ENCODE measurements around the gene OR6K6.

Gene OR6K6, protein sequence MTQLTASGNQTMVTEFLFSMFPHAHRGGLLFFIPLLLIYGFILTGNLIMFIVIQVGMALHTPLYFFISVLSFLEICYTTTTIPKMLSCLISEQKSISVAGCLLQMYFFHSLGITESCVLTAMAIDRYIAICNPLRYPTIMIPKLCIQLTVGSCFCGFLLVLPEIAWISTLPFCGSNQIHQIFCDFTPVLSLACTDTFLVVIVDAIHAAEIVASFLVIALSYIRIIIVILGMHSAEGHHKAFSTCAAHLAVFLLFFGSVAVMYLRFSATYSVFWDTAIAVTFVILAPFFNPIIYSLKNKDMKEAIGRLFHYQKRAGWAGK

GRCh38 chr1:158754420-158754819 is at the start of gene OR6K6:
Gene OR6K6, plus strand, starts transcription at chr1:158754720. Its CDS starts 168 bp downstream, at chr1:158754888.
- DNase-seq, result no peak

- no peak for DNase-seq
Measured at GRCh38 chr1:158706096-158706495, 48.4 kb upstream of the OR6K6 start.

- DNase-seq, result no peak
Measured at GRCh38 chr1:158711098-158711497, 43.4 kb upstream of the OR6K6 start.

DNA sequence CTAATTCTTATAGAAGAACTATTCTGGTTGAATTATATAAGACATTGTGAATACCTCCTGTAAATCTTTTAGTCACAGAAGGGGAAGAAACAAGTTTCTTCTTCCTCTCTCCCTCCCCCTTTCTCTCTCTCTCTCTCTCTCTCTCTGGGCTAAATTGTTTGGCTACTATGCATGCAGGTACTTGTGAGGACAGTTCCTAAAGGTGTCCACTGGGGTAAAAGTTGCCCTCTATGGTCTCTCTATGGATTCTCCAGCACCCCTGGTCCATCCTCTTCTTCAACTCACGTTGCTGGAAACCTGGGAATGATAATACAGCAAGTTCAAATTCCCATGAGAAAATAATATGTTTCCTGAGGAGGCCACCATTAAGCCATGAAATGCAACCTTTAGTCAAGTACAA is 39.8 kb upstream of the OR6K6 start:
- DNase-seq, result no peak

DNA sequence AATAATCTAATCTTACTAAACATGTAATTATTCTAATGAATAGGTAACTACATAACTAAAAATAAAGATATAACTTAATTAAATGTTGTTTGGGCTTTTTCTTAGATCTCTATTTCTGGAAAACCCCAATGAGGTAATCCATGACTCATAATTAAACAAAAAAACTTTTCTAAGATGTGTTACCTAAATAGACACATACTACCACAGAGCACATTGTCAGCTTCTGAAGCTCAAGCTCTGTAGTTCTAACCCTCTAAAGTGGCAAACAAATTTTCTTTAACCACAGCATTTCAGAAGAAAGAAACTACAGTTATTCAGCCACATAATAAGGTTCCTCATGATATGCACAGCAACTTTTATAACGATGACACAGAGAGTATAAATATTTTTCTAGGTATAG is 38.2 kb upstream of the OR6K6 start:
- DNase-seq, result no peak

GRCh38 chr1:158717344-158717743 is 37.2 kb upstream of the OR6K6 start:
- no peak for DNase-seq

- no peak for DNase-seq
Measured at GRCh38 chr1:158719664-158720063, 34.9 kb upstream of the OR6K6 start.

- DNase-seq, result no peak
Measured at GRCh38 chr1:158720620-158721019, 33.9 kb upstream of the OR6K6 start, which contains the start of gene OR6K3. Gene OR6K3, minus strand, starts transcription at chr1:158720720. Its CDS starts 2,605 bp downstream, at chr1:158718115.

DNA sequence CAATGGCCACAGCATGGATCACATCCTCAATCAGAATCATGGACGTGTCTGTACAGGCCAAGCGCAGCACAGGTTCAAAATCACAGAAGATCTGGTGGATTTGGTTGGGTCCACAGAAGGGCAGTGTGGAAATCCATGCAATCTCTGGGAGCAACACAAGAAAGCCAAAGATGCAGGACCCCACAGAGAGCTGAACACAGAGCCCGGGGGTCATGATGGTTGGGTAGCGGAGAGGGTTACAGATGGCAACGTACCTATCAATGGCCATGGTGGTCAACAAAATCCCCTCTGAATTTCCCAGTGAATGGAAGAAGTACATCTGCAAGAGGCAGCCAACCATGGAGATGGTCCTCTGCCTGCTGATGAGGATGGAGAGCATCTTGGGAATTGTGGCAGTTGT is 30.1 kb upstream of the OR6K6 start:
- DNase-seq, result no peak

DNA sequence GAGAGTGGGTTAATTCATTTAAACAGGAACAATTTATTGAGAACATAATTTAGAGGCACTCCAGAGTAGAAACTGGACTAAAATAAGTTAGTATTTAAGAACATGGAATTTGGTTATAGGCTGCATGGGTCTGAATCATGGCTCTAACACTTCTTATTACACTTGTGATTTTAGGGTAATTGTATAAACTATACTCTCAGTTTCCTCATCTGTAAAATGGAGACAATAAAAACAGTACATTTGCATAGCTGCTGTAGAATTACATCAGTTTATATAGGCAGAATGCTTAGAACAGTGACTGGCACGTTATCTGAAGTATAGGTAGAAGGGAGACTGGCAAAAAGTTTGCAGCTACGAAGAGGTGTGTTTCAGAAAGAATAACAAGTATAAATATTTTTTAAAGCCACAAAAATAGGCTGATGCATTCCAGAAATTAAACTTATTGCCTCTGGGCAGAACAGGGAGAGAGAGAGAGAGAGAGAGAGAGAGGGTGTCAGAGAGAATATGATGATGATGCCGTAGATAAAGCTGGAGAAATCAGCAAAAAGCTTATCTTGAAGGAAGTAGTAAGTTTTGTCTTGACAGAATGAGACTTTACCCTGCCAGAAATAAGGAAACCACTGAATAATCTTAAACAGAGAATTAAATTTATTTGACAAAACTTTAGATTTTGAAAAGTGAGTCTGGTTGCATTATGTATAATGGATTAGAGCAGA is 25.9 kb upstream of the OR6K6 start:
- no peak for DNase-seq

DNA sequence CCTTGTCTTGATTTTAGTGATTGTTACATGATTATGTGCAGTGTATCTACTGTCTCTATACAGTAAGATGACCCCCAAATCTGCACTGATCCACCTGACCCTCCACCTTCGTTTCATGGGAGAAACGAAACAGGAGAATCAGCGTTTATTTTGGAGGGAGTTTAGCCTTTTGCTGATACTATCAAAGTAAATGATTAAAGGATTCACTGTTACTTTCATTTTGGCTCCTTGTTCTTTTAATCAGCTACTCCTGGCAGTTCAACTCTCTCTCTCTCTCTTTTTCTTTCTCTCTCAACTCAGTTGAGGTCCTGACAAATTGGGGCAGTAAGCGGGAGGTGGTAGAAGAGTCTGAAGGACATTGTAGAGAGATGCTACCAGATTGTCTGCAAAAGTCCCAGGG is 24.1 kb upstream of the OR6K6 start:
- DNase-seq, result no peak

GRCh38 chr1:158731707-158732106 is 22.8 kb upstream of the OR6K6 start:
- no peak for DNase-seq

DNA sequence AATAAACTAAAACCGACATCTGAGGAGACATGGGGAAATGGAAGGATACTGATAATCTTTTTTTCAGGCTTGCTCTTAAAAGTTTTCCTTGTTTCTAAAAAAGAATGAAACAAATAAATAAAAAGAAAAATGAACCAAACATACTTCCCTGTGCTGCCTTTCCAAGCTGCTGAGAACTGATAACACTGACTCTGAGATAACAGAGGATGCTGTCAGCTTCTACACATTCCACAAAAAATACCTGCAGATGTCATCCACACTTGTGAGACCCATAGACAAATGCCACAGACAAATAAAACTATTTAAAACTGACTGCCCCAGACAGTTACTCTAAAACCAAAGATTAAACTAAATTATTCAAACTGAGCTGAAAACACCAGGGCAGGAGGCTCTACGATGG is 22.0 kb upstream of the OR6K6 start:
- no peak for DNase-seq

DNA sequence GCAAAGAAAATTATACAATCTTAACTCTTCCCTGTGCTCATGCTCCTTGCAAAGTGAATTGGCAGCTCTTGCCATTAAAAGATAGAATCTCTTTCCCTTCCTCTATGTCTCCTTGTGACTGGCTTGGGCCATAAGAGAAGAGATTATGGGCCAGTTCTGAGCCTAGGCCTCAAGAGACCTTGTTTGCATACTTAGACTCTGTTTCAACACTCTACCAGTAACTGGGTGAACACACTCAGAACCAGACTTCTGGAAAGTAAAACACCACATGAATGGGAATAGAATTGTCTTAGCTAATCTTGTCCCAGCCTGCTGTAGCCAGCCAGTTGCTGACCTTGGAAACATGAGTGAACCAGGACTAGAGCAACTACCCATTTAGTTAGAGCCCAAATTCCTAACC is 18.7 kb upstream of the OR6K6 start:
- DNase-seq, result no peak

DNA sequence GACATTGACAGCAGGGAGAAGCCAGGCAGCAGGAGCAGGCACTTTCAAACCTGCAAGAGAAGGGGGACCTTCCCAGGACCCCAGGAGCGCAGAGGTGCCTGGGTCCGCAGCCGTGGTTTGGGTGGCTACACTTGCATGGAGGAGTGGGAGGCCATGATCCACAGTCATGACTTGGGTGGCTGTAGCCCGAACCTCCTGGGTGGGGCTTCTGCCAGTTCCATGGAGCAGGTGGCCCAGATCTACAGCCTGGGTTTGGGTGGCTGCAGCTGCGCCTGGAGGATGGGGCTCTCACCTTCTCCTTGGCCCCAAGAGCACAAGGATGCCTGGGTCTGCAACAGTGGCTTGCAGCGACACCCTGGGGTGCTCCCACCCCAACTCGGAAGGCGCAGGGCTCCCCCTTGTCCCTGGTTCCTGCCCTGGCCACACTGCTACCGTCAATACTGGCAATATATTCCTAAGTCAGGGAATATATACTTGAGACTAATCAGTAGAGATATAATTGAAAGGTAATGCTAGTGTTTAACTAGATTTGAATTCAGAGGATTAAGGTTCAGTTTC is 2.3 kb upstream of the OR6K6 start:
- no peak for DNase-seq

DNA sequence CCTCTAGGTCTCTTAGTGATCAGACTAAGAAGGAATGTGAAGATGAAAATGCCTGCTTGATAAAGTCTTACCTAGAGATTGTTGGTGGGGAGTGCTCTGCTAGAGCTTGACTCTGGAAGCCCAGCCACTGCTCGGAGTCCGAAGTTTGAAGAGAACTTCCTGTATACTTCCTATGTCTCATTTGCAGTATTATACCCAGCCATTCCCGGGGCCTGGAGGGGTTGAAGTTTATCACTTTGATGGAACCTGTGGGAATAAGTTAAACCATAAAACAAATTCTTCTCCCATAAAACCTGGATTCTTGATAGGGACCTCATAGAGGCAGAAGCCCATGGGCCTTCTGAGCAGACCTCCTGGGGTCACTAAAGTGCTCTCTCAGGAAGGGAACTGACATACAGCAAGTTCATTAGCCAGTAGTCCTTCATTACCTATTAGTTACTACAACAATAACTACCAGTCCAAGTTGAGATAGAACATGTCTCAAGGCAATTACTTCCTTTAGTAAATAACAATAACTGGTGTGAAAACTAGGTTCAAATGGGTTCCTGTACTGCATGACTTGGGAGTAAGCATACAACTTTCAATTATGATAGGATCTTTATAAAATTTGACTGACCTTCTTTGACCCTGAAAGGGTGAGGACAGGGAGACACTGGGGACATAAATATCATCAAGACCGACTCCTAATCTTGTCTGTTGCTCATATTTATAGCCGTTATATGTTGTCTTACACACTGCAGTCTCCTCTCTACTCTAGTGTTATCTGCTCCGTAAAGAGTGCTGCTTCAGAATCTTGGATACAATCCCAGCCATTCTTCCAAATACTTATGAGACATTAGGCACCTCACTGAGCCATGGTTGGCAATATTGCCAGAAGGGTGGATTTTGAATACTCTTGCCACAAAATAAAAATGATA is 17.7 kb downstream of the OR6K6 start, which contains the start of gene OR6N1:
OR6N1 (minus strand) TSS at position 246 of the 917 bp plus-strand sequence. CDS start 5,513 bp downstream, outside the sequence.
- no peak for DNase-seq

GRCh38 chr1:158781104-158781503 is 26.6 kb downstream of the OR6K6 start, which contains the start of gene OR6N2:
Gene OR6N2, minus strand, starts transcription at chr1:158781204. Its CDS starts 3,569 bp downstream, at chr1:158777635.
- DNase-seq, result no peak

- peak; percentile 49 for DNase-seq
Measured at GRCh38 chr1:158793604-158794003, 39.1 kb downstream of the OR6K6 start.

- DNase-seq, result no peak
Measured at GRCh38 chr1:158794247-158794646, 39.7 kb downstream of the OR6K6 start.

DNA sequence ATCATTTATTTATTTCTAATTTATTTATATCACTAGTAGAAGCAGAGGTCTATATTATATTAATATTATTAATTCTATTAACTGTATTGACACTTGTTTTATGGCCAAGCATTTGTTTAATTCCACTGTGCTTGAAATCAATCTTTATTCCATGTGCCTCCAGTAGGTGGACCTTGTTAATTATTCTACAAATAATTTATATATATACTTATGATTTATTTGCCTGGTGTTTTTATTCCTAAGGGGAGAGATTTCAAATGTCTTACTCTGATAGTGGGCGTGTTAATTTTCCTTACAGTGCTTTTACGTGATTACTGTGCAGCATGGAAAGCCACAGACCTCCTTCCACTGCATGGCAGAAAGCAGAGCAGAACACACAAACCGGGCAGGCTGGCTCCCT is 44.0 kb downstream of the OR6K6 start:
- DNase-seq, result no peak

DNA sequence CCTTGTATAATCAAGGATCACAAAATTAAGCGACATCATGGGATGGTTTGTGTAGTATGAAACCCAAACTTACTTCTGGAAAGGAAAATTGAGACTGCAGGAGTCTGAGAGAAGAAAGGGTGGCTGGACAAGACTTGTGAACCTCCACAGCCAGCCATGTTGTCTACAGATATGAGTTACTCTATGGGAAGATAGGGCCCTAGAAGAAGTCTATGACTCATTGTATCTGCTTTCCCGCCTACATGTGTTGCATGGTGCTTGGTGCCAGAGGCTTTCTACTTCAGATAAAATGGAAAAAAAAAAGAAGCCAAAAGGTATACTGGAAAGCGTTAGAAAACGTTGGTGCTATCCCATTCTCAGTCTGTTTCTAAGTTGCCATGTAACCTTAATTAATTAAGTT is 45.2 kb downstream of the OR6K6 start:
- DNase-seq, result no peak

DNA sequence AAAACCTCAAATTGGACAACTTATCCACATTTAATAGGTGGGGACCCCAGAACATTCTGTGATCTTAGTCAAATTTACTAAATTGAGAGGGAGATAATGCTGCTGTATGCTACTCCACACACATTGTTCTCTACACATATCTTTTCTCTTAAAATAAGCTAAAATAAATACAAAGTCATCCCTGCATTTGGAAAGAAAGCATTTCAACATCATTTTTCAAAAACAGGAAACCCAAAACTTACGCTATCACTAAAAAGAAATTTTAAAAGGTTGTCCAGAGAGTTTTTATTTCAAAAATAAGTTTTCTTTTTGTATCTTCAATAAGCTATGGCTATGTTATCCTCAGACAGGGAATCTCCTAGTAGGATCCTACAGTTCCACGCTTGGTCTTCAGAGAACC is 46.0 kb downstream of the OR6K6 start:
- DNase-seq, result no peak

GRCh38 chr1:158801396-158801795 is 46.9 kb downstream of the OR6K6 start:
- DNase-seq, result no peak
